Measurements from ENCODE around the gene OR10Z1. TPM values are rescaled to one million over a fixed set of nuclear protein-coding genes. Genes with fewer than 3 reads are reported as not detected.

Gene OR10Z1
- total RNA-seq, 5 donors from 2014 or later (not counting 1 experiment from before 2014, with no cell fraction given) = not detected

GRCh38 chr1:158577561-158577960, 27.5 kb upstream of the OR10Z1 start:
- H3K27ac Mint-ChIP-seq = no peak overlapping the region
- H3K27me3 Mint-ChIP-seq = peaks cover 7 to 22% of the 10 kb centered on the region in 2 donors
- no peaks in the 10 kb centered on the region for H3K9me3 ChIP-seq
- POLR2A ChIA-PET = no interaction called here
- no peaks in the 10 kb centered on the region for H3K27me3 ChIP-seq (replicated peaks in 1 of 2; ENCODE audit: control insufficient read depth in 2 of 2, extremely low read depth in 1 of 2, insufficient read depth in 2 of 2, low read length in 1 of 2)
- no peaks in the 10 kb centered on the region for H3K36me3 Mint-ChIP-seq
- DNase-seq (no peak), ATAC-seq (replicated peaks in 1 of 4) (no peak)
- no peak overlapping the region for H3K27ac ChIP-seq (ENCODE audit: low read length)
- no peaks in the 10 kb centered on the region for H3K4me1 Mint-ChIP-seq
- no peaks in the 10 kb centered on the region for H3K9me3 Mint-ChIP-seq
- H3K36me3 ChIP-seq (ENCODE audit: control insufficient read depth in 2 of 2, extremely low read depth in 1 of 2, insufficient read depth in 1 of 2, low read length in 1 of 2) = no peaks in the 10 kb centered on the region
- no peaks in the 10 kb centered on the region for H3K4me1 ChIP-seq (ENCODE audit: control insufficient read depth in 1 of 2, extremely low read depth in 1 of 2, insufficient read depth in 2 of 2, low read length in 2 of 2)
- no CpG with 5 or more reads among the region's 3 CpGs for WGBS (ENCODE audit: insufficient coverage)
- H3K4me3 Mint-ChIP-seq = no peak overlapping the region
- CTCF ChIA-PET = no interaction called here
- H3K4me3 ChIP-seq (ENCODE audit: control insufficient read depth in 1 of 2, extremely low read depth in 1 of 2, low read length in 1 of 2) = no peak overlapping the region

DNA sequence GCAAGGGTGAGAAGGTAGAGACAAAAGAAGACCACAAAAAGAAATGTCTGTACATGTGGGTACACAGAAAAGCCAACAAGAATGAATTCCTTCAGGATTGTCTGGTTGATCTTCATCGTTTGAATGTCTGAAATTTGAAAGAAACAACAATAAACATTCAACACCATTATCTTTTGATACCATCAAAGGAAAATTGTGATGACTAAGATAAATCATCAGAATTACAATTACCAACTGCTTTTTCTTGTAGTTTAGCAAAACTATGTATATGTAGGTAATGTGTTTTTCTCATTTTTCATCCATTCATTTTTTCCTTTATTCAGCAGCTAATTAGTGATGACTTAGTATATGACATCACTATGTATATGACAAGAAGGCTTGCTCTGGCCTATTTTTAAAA, 25.3 kb upstream of the OR10Z1 start, which contains the start of gene OR10X1:
Gene OR10X1 (minus strand): TSS at position 167 of the 400 bp plus-strand sequence. CDS start 0 bp downstream, at position 167.
- no peak within 1 kb of the TSS for H3K27ac Mint-ChIP-seq
- POLR2A ChIA-PET = no interaction called here
- no peak for ATAC-seq (replicated peaks in 1 of 4)

DNA sequence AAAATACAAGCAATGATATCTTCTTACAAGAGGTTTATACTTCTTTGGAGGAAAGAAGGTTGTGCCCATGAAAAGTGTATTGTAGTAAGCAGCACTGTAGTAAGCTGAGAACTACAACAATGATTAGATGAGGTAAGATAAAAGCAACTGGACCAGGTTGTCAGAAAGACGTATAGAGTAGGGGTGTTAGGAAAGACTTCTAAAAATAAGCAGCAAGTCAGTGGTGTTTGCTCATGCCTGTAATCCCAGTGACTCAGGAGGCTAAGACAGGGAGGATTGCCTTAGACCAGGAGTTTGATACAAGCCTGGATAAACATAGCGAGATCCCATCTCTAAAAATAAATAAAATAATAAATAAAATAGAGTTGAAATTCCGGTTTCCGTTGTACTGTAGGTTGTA, 21.1 kb upstream of the OR10Z1 start:
- H3K4me1 Mint-ChIP-seq = no peaks in the 10 kb centered on the region
- ChIA-PET POLR2A (no interaction called here), CTCF (no interaction called here)
- no peak overlapping the region for H3K4me3 Mint-ChIP-seq
- 100% methylated on average over 1 of the region's 4 CpGs for WGBS (ENCODE audit: insufficient coverage)
- no peak overlapping the region for H3K4me3 ChIP-seq (ENCODE audit: control insufficient read depth in 1 of 2, extremely low read depth in 1 of 2, low read length in 1 of 2)
- H3K9me3 ChIP-seq = no peaks in the 10 kb centered on the region
- no peaks in the 10 kb centered on the region for H3K36me3 ChIP-seq (ENCODE audit: control insufficient read depth in 2 of 2, extremely low read depth in 1 of 2, insufficient read depth in 1 of 2, low read length in 1 of 2)
- H3K4me1 ChIP-seq (ENCODE audit: control insufficient read depth in 1 of 2, extremely low read depth in 1 of 2, insufficient read depth in 2 of 2, low read length in 2 of 2) = no peaks in the 10 kb centered on the region
- no peak for ATAC-seq (replicated peaks in 1 of 4)
- no peak overlapping the region for H3K27ac Mint-ChIP-seq
- peaks cover 12 to 16% of the 10 kb centered on the region in 2 donors for H3K27me3 Mint-ChIP-seq
- no peak overlapping the region for H3K27ac ChIP-seq (ENCODE audit: low read length)
- no peak for DNase-seq
- H3K27me3 ChIP-seq (replicated peaks in 1 of 2; ENCODE audit: control insufficient read depth in 2 of 2, extremely low read depth in 1 of 2, insufficient read depth in 2 of 2, low read length in 1 of 2) = peaks cover 0 to 3% of the 10 kb centered on the region in 2 experiments
- no peaks in the 10 kb centered on the region for H3K36me3 Mint-ChIP-seq
- H3K9me3 Mint-ChIP-seq = peaks cover 0 to 7% (median 5%) of the 10 kb centered on the region in 3 donors

More for the DNA sequence above, 25.3 kb upstream of the OR10Z1 start, which contains the start of gene OR10X1:
- CTCF ChIA-PET = no interaction called here
- Histone ChIP-seq H3K36me3 (ENCODE audit: control insufficient read depth in 2 of 2, extremely low read depth in 1 of 2, insufficient read depth in 1 of 2, low read length in 1 of 2) (no peaks in the 10 kb centered on the region), H3K27me3 (replicated peaks in 1 of 2; ENCODE audit: control insufficient read depth in 2 of 2, extremely low read depth in 1 of 2, insufficient read depth in 2 of 2, low read length in 1 of 2) (no peaks in the 10 kb centered on the region), H3K4me3 (ENCODE audit: control insufficient read depth in 1 of 2, extremely low read depth in 1 of 2, low read length in 1 of 2) (no peak within 1 kb of the TSS), H3K4me1 (ENCODE audit: control insufficient read depth in 1 of 2, extremely low read depth in 1 of 2, insufficient read depth in 2 of 2, low read length in 2 of 2) (no peaks in the 10 kb centered on the region), H3K9me3 (no peaks in the 10 kb centered on the region), H3K27ac (ENCODE audit: low read length) (no peak within 1 kb of the TSS)
- Mint-ChIP-seq H3K27me3 (peaks cover 14 to 22% of the 10 kb centered on the region in 2 donors), H3K4me1 (no peaks in the 10 kb centered on the region), H3K9me3 (no peaks in the 10 kb centered on the region), H3K36me3 (no peaks in the 10 kb centered on the region), H3K4me3 (no peak within 1 kb of the TSS)
- WGBS (ENCODE audit: insufficient coverage) = no CpG with 5 or more reads among the region's 1 CpG
- no peak for DNase-seq

GRCh38 chr1:158586942-158587341, 18.1 kb upstream of the OR10Z1 start:
- no peaks in the 10 kb centered on the region for H3K36me3 ChIP-seq (ENCODE audit: control insufficient read depth in 2 of 2, extremely low read depth in 1 of 2, insufficient read depth in 1 of 2, low read length in 1 of 2)
- no peak overlapping the region for H3K27ac Mint-ChIP-seq
- H3K4me1 ChIP-seq (ENCODE audit: control insufficient read depth in 1 of 2, extremely low read depth in 1 of 2, insufficient read depth in 2 of 2, low read length in 2 of 2) = no peaks in the 10 kb centered on the region
- no peaks in the 10 kb centered on the region for H3K4me1 Mint-ChIP-seq
- peaks cover 0 to 3% of the 10 kb centered on the region in 2 experiments for H3K27me3 ChIP-seq (replicated peaks in 1 of 2; ENCODE audit: control insufficient read depth in 2 of 2, extremely low read depth in 1 of 2, insufficient read depth in 2 of 2, low read length in 1 of 2)
- no peak overlapping the region for H3K4me3 ChIP-seq (ENCODE audit: control insufficient read depth in 1 of 2, extremely low read depth in 1 of 2, low read length in 1 of 2)
- H3K9me3 ChIP-seq = no peaks in the 10 kb centered on the region
- ChIA-PET CTCF (no interaction called here), POLR2A (no interaction called here)
- H3K4me3 Mint-ChIP-seq = no peak overlapping the region
- H3K9me3 Mint-ChIP-seq = peaks cover 0 to 7% (median 5%) of the 10 kb centered on the region in 3 donors
- peaks cover 10 to 13% of the 10 kb centered on the region in 2 donors for H3K27me3 Mint-ChIP-seq
- no peaks in the 10 kb centered on the region for H3K36me3 Mint-ChIP-seq
- no peak overlapping the region for H3K27ac ChIP-seq (ENCODE audit: low read length)
- no peak for ATAC-seq (replicated peaks in 1 of 4)
- no CpG with 5 or more reads among the region's 1 CpG for WGBS (ENCODE audit: insufficient coverage)
- no peak for DNase-seq

GRCh38 chr1:158600735-158601134, 4.3 kb upstream of the OR10Z1 start:
- H3K4me1 ChIP-seq (ENCODE audit: control insufficient read depth in 1 of 2, extremely low read depth in 1 of 2, insufficient read depth in 2 of 2, low read length in 2 of 2) = no peaks in the 10 kb centered on the region
- DNase-seq = no peak
- Mint-ChIP-seq H3K27ac (no peak overlapping the region), H3K36me3 (peaks cover 6% of the 10 kb centered on the region), H3K4me1 (no peaks in the 10 kb centered on the region), H3K27me3 (peaks cover 0 to 9% of the 10 kb centered on the region in 2 donors), H3K4me3 (no peak overlapping the region), H3K9me3 (peaks cover 14 to 31% (median 16%) of the 10 kb centered on the region in 3 donors)
- ChIA-PET CTCF (no interaction called here), POLR2A (no interaction called here)
- WGBS (ENCODE audit: insufficient coverage) = no CpG with 5 or more reads among the region's 2 CpGs
- no peaks in the 10 kb centered on the region for H3K36me3 ChIP-seq (ENCODE audit: control insufficient read depth in 2 of 2, extremely low read depth in 1 of 2, insufficient read depth in 1 of 2, low read length in 1 of 2)
- ATAC-seq (replicated peaks in 1 of 4) = no peak
- peaks cover 0 to 10% of the 10 kb centered on the region in 2 experiments for H3K27me3 ChIP-seq (replicated peaks in 1 of 2; ENCODE audit: control insufficient read depth in 2 of 2, extremely low read depth in 1 of 2, insufficient read depth in 2 of 2, low read length in 1 of 2)
- no peak overlapping the region for H3K27ac ChIP-seq (ENCODE audit: low read length)
- no peak overlapping the region for H3K4me3 ChIP-seq (ENCODE audit: control insufficient read depth in 1 of 2, extremely low read depth in 1 of 2, low read length in 1 of 2)
- no peaks in the 10 kb centered on the region for H3K9me3 ChIP-seq

DNA sequence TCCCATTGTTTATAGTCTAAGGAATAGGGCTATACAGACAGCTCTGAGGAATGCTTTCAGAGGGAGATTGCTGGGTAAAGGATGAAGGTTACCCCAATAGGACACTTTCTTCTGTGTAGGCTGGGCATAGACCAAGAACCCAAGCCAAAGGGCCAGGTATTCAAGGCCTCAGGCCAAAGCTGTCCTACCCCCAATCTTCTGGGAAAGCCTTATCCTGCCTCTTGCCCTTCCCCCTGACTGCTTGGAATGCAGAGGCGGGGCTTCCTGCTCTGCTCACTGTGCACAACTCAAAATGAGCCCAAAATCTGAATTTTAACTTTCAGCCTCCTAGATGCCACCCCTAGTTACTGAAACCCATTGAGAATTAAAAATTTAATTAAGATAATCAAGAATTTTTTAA, 2.2 kb downstream of the OR10Z1 start:
- no peak overlapping the region for H3K27ac Mint-ChIP-seq
- no peaks in the 10 kb centered on the region for H3K9me3 ChIP-seq
- no peak overlapping the region for H3K27ac ChIP-seq (ENCODE audit: low read length)
- H3K27me3 ChIP-seq (replicated peaks in 1 of 2; ENCODE audit: control insufficient read depth in 2 of 2, extremely low read depth in 1 of 2, insufficient read depth in 2 of 2, low read length in 1 of 2) = no peaks in the 10 kb centered on the region
- no peaks in the 10 kb centered on the region for H3K36me3 ChIP-seq (ENCODE audit: control insufficient read depth in 2 of 2, extremely low read depth in 1 of 2, insufficient read depth in 1 of 2, low read length in 1 of 2)
- DNase-seq (no peak), ATAC-seq (replicated peaks in 1 of 4) (no peak)
- POLR2A ChIA-PET = no interaction called here
- WGBS (ENCODE audit: insufficient coverage) = no CpG with 5 or more reads among the region's 1 CpG
- H3K4me1 Mint-ChIP-seq = peaks cover 0 to 3% (median 0%) of the 10 kb centered on the region in 3 donors
- H3K27me3 Mint-ChIP-seq = peaks cover 1 to 7% of the 10 kb centered on the region in 2 donors
- CTCF ChIA-PET = no interaction called here
- H3K4me1 ChIP-seq (ENCODE audit: control insufficient read depth in 1 of 2, extremely low read depth in 1 of 2, insufficient read depth in 2 of 2, low read length in 2 of 2) = no peaks in the 10 kb centered on the region
- H3K36me3 Mint-ChIP-seq = no peaks in the 10 kb centered on the region
- H3K9me3 Mint-ChIP-seq = no peaks in the 10 kb centered on the region
- no peak overlapping the region for H3K4me3 ChIP-seq (ENCODE audit: control insufficient read depth in 1 of 2, extremely low read depth in 1 of 2, low read length in 1 of 2)
- H3K4me3 Mint-ChIP-seq = no peak overlapping the region

DNA sequence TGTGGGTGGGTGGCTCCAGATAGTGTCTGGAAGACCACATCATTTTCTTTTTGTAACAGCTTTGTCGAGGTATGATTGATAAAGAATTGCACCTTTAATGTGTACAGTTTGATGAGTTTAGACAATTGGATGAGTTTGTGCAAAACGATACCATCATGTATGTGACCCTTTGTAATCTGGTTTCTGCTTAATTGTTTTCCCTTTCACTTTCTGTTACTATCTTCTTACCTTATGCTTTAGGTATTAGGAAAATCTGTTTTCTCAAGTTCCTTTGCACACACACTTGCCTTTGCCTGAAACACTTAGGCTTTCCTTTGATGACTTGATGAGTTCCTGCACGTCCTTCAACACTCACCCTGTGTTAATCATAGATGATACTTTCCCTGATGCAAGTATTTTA, 6.8 kb downstream of the OR10Z1 start:
- Mint-ChIP-seq H3K9me3 (no peaks in the 10 kb centered on the region), H3K4me1 (peaks cover 0 to 3% (median 0%) of the 10 kb centered on the region in 3 donors), H3K27me3 (peaks cover 0 to 6% of the 10 kb centered on the region in 2 donors), H3K27ac (no peak overlapping the region), H3K36me3 (no peaks in the 10 kb centered on the region), H3K4me3 (no peak overlapping the region)
- no peaks in the 10 kb centered on the region for H3K9me3 ChIP-seq
- WGBS (ENCODE audit: insufficient coverage) = 50% methylated on average over 1 of the region's 3 CpGs
- ChIA-PET POLR2A (no interaction called here), CTCF (no interaction called here)
- H3K4me3 ChIP-seq (ENCODE audit: control insufficient read depth in 1 of 2, extremely low read depth in 1 of 2, low read length in 1 of 2) = no peak overlapping the region
- H3K27me3 ChIP-seq (replicated peaks in 1 of 2; ENCODE audit: control insufficient read depth in 2 of 2, extremely low read depth in 1 of 2, insufficient read depth in 2 of 2, low read length in 1 of 2) = no peaks in the 10 kb centered on the region
- no peaks in the 10 kb centered on the region for H3K4me1 ChIP-seq (ENCODE audit: control insufficient read depth in 1 of 2, extremely low read depth in 1 of 2, insufficient read depth in 2 of 2, low read length in 2 of 2)
- ATAC-seq (replicated peaks in 1 of 4) = no peak
- DNase-seq = no peak
- H3K36me3 ChIP-seq (ENCODE audit: control insufficient read depth in 2 of 2, extremely low read depth in 1 of 2, insufficient read depth in 1 of 2, low read length in 1 of 2) = no peaks in the 10 kb centered on the region
- no peak overlapping the region for H3K27ac ChIP-seq (ENCODE audit: low read length)
